Measurements from ENCODE around the gene NCAM1. TPM values are rescaled to one million over a fixed set of nuclear protein-coding genes. Genes with fewer than 3 reads are reported as not detected.

NCAM1 gene
- total RNA-seq, 1 experiment from 2014 or later, result 3.7 TPM

DNA sequence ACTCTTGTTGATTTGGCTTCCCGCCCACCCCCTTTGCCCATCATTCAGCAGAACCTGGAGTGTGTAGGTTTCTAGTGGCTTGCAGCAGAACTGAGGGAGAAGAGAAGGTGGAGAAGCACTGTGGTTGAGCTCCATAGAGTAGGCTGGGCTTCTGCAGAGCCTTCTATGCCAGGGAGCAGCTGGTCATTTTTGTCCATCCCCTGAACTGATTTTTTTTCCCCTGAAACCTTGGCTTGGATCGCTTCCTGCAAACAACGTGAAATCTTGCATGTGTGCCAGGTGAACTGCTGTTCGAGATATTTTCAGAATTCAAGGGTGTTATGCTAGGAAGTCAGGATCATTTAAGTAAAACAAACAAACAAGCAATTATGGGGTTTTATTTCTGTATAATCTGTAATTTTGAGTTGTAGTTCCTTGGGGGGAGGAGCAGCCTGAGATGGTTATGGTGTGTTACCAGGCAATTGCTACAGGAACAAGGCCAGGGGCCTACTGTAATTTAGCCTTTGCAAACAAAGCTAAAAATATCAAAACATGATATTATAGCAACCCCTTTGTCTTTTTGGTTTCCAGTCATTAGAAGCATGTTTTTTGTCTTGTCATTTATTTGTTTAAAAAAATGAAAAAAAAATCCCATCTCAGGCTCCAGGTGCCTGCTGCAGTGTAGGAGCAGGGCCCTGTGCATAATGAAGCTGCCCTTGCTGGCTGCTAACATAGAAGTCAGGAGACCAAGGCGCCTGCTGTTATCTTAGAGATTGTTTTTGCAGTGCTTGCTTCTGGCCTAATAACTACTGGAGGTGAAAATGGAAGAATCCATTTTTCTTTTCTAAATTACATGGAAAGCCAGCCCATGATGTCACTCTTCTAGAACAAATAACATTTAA lies 200.7 kb downstream of the NCAM1 start:
- BruUV-seq (replicated peaks), result no TSS peak
- H3K4me3 Mint-ChIP-seq (ENCODE audit: low read depth, unreplicated experiment), result no peak overlapping the region

DNA sequence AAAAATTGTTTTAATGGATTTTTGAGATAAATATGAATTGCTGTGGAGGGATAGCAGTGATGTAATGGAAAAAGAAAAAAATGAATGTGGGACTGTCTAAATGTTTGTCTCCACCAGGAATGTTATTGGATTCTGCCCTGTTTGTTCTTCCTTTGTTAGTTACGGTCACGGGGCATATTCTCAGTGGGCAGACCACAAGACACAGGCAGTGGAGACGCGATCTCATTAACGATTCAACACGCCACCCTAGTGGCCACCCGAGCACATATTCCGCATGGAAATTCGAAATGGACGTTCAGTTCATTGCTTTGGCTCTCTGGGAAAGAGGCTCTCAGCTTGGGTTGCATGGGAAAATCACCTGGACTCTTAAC lies 201.4 kb downstream of the NCAM1 start:
- no peak for DNase-seq
- CTCF ChIA-PET, result no interaction called here
- Mint-ChIP-seq H3K4me1 (ENCODE audit: low read depth, unreplicated experiment) (no peaks in the 10 kb centered on the region), H3K9me3 (ENCODE audit: low read depth, unreplicated experiment) (no peaks in the 10 kb centered on the region), H3K36me3 (ENCODE audit: insufficient read depth, unreplicated experiment) (no peaks in the 10 kb centered on the region), H3K4me3 (ENCODE audit: low read depth, unreplicated experiment) (no peak overlapping the region), H3K27me3 (ENCODE audit: unreplicated experiment) (peaks cover 26% of the 10 kb centered on the region), H3K27ac (ENCODE audit: unreplicated experiment) (no peak overlapping the region)
- no TSS peak for BruUV-seq (replicated peaks)
- intact Hi-C loops (cut with micrococcal nuclease; ENCODE audit: unreplicated experiment), result no loop called here
- TF ChIP-seq CTCF (IDR thresholded peaks at IDR 0.05; ENCODE audit: unreplicated experiment), result no peak

More for the DNA sequence above, 200.7 kb downstream of the NCAM1 start:
- Mint-ChIP-seq H3K9me3 (ENCODE audit: low read depth, unreplicated experiment) (no peaks in the 10 kb centered on the region), H3K4me1 (ENCODE audit: low read depth, unreplicated experiment) (no peaks in the 10 kb centered on the region), H3K27ac (ENCODE audit: unreplicated experiment) (no peak overlapping the region), H3K36me3 (ENCODE audit: insufficient read depth, unreplicated experiment) (no peaks in the 10 kb centered on the region), H3K27me3 (ENCODE audit: unreplicated experiment) (peaks cover 26% of the 10 kb centered on the region)
- TF ChIP-seq CTCF (IDR thresholded peaks at IDR 0.05; ENCODE audit: unreplicated experiment), result no peak
- intact Hi-C loops (cut with micrococcal nuclease; ENCODE audit: unreplicated experiment), result no loop called here
- DNase-seq, result no peak
- CTCF ChIA-PET, result no interaction called here

GRCh38 chr11:113163291-113164030 lies 202.2 kb downstream of the NCAM1 start:
- no peak overlapping the region for H3K4me3 Mint-ChIP-seq (ENCODE audit: low read depth, unreplicated experiment)
- H3K27ac Mint-ChIP-seq (ENCODE audit: unreplicated experiment), result no peak overlapping the region
- H3K36me3 Mint-ChIP-seq (ENCODE audit: insufficient read depth, unreplicated experiment), result no peaks in the 10 kb centered on the region
- peaks cover 26% of the 10 kb centered on the region for H3K27me3 Mint-ChIP-seq (ENCODE audit: unreplicated experiment)
- no TSS peak for BruUV-seq (replicated peaks)
- CTCF ChIA-PET, result no interaction called here
- no peak for TF ChIP-seq CTCF (IDR thresholded peaks at IDR 0.05; ENCODE audit: unreplicated experiment)
- H3K9me3 Mint-ChIP-seq (ENCODE audit: low read depth, unreplicated experiment), result no peaks in the 10 kb centered on the region
- no peaks in the 10 kb centered on the region for H3K4me1 Mint-ChIP-seq (ENCODE audit: low read depth, unreplicated experiment)
- intact Hi-C loops (cut with micrococcal nuclease; ENCODE audit: unreplicated experiment), result no loop called here
- DNase-seq, result no peak

- Mint-ChIP-seq H3K4me3 (ENCODE audit: low read depth, unreplicated experiment) (no peak overlapping the region), H3K27me3 (ENCODE audit: unreplicated experiment) (peaks cover 26% of the 10 kb centered on the region), H3K27ac (ENCODE audit: unreplicated experiment) (no peak overlapping the region), H3K9me3 (ENCODE audit: low read depth, unreplicated experiment) (no peaks in the 10 kb centered on the region), H3K4me1 (ENCODE audit: low read depth, unreplicated experiment) (no peaks in the 10 kb centered on the region), H3K36me3 (ENCODE audit: insufficient read depth, unreplicated experiment) (no peaks in the 10 kb centered on the region)
- TF ChIP-seq CTCF (IDR thresholded peaks at IDR 0.05; ENCODE audit: unreplicated experiment), result no peak
- no TSS peak for BruUV-seq (replicated peaks)
- CTCF ChIA-PET, result no interaction called here
- intact Hi-C loops (cut with micrococcal nuclease; ENCODE audit: unreplicated experiment), result no loop called here
- no peak for DNase-seq
These were observed 205.1 kb downstream of the NCAM1 start for GRCh38 chr11:113166280-113166679.

Data from Calu3 (cell line).